A673 (cell line): Measurements from ENCODE around the gene KANSL3.

Source experiments
- EZH2 ChIP-seq: fragments of 200-600 bp; sonication (generic); IDR thresholded peaks from 2 replicates; pipeline ENCODE4 v1.6.1; 2017; ENCODE audit warnings: borderline replicate concordance, low read depth, mild to moderate bottlenecking, mixed read lengths, antibody characterized with exemption, low read length; ENCODE audit not compliant: poor library complexity, severe bottlenecking
- TF ChIP-seq, protein P1 (sequence below): fragments of 300-800, 200-600 bp; sonication (generic); conservative IDR thresholded peaks from 2 replicates; pipeline ENCODE4 v1.5.1; 2017; ENCODE audit warnings: low read depth, mild to moderate bottlenecking, antibody characterized with exemption, low read length, moderate library complexity, mixed read lengths

DNA sequence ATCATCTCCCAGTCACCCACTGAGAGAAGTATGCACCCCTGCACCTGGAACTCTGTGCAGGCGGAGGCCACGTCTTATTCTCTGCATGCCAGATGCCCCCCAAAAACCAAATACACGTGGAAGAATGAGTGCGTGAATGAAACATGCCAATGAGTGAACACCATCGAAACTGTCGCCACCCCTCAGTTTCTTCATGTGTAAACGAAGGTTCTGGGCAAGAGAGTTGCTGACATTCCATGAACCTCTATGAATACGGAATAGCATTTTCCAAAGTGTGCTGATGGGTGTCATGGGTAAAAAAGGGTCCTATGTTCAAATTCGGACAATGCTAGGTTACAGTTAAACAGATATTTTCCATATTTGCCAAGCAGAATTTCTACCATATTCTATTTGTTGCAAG lies 24.2 kb upstream of the KANSL3 start:
- TF ChIP-seq, protein P1, sequence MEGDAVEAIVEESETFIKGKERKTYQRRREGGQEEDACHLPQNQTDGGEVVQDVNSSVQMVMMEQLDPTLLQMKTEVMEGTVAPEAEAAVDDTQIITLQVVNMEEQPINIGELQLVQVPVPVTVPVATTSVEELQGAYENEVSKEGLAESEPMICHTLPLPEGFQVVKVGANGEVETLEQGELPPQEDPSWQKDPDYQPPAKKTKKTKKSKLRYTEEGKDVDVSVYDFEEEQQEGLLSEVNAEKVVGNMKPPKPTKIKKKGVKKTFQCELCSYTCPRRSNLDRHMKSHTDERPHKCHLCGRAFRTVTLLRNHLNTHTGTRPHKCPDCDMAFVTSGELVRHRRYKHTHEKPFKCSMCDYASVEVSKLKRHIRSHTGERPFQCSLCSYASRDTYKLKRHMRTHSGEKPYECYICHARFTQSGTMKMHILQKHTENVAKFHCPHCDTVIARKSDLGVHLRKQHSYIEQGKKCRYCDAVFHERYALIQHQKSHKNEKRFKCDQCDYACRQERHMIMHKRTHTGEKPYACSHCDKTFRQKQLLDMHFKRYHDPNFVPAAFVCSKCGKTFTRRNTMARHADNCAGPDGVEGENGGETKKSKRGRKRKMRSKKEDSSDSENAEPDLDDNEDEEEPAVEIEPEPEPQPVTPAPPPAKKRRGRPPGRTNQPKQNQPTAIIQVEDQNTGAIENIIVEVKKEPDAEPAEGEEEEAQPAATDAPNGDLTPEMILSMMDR = no peak
- TF ChIP-seq EZH2 = no peak
